HEK293 (cell line): ENCODE data around the gene C21orf91.

Experiments used
- YY1 ChIP-seq: fragments of 450-650 bp; formaldehyde crosslinking; IDR thresholded peaks from 2 replicates; pipeline ENCODE4 v1.5.1; 2018; ENCODE audit warnings: missing biosample characterization, missing genetic modification characterization
- ZNF776 ChIP-seq: fragments of 450-650 bp; formaldehyde crosslinking; IDR thresholded peaks from 2 replicates; pipeline ENCODE4 v1.5.0; 2017; ENCODE audit warnings: missing biosample characterization, missing genetic modification characterization, borderline replicate concordance
- ZNF792 ChIP-seq: fragments of 450-650 bp; formaldehyde crosslinking; IDR thresholded peaks from 2 replicates; pipeline ENCODE4 v1.5.1; 2016; ENCODE audit warnings: missing biosample characterization, missing genetic modification characterization
- TF ChIP-seq, protein P1 (sequence below): fragments of 450-650 bp; formaldehyde crosslinking; IDR thresholded peaks from 2 replicates; pipeline ENCODE4 v1.5.1; 2016; ENCODE audit warnings: missing biosample characterization, missing genetic modification characterization

DNA sequence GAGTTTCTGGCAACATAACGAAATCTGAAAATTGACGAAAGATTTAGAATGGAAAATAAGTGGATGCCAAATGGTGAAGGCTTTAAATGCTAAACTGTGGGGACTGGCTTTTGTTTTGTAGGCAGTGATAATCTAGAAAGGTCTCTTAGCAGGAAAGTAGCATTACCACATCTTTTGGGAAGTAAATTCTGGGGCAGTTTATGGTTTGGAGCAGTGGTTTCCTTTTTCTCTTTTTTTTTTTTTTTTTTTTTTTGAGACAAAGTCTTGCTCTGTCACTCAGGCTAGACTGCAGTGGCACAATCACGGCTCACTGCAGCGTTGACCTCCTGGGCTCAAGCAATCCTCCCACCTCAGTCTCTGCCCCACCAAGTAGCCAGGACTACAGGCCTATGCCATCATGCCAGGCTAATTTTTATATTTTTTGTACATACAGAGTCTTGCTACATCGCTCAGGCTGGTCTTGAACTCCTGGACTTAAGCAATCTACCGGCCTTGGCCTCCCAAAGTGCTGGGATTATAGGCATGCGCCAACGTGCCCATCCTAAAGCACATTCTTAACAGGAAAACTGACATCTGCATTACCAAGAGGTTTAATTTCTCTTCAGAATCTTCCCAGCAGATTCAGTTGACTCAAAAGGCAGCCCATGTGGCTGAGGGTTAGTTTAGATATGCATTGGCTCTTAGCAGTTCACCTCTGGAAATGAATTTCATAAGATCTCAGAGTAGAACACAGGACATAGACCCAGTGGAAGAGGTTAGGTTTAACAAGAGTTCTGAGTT, 32.9 kb downstream of the C21orf91 start:
- TF ChIP-seq ZNF792 (no peak), ZNF776 (tag by site-specific recombination) (no peak), YY1 (no peak)
- TF ChIP-seq, protein P1, sequence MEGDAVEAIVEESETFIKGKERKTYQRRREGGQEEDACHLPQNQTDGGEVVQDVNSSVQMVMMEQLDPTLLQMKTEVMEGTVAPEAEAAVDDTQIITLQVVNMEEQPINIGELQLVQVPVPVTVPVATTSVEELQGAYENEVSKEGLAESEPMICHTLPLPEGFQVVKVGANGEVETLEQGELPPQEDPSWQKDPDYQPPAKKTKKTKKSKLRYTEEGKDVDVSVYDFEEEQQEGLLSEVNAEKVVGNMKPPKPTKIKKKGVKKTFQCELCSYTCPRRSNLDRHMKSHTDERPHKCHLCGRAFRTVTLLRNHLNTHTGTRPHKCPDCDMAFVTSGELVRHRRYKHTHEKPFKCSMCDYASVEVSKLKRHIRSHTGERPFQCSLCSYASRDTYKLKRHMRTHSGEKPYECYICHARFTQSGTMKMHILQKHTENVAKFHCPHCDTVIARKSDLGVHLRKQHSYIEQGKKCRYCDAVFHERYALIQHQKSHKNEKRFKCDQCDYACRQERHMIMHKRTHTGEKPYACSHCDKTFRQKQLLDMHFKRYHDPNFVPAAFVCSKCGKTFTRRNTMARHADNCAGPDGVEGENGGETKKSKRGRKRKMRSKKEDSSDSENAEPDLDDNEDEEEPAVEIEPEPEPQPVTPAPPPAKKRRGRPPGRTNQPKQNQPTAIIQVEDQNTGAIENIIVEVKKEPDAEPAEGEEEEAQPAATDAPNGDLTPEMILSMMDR (tag by site-specific recombination): no peak
